KOPT-K1 (cell line): ENCODE results near the gene PUM1.

Experiments
- H3K27ac ChIP-seq: fragments of 200-600 bp; sonication (generic); 2 replicates; pipeline ENCODE4 v1.5.1; 2016; ENCODE audit warnings: antibody characterized with exemption, mild to moderate bottlenecking, low read depth, low read length; ENCODE audit not compliant: poor library complexity, severe bottlenecking
- H3K36me3 ChIP-seq: fragments of 200-600 bp; sonication (generic); 2 replicates; pipeline ENCODE4 v1.5.1; 2017; ENCODE audit warnings: antibody characterized with exemption, mild to moderate bottlenecking, low read length, moderate library complexity; ENCODE audit not compliant: insufficient read depth
- H3K9me3 ChIP-seq: fragments of 200-600 bp; sonication (generic); 2 replicates; pipeline ENCODE4 v1.5.1; 2017; ENCODE audit warnings: antibody characterized with exemption, low read length, mild to moderate bottlenecking; ENCODE audit not compliant: insufficient read depth, poor library complexity, severe bottlenecking

Gene PUM1

GRCh38 chr1:30911059-30911954 is 154.2 kb downstream of the PUM1 start:
- Histone ChIP-seq H3K9me3 (no peaks in the 10 kb centered on the region), H3K36me3 (no peaks in the 10 kb centered on the region), H3K27ac (no peak overlapping the region)

- H3K27ac ChIP-seq, result no peak overlapping the region
- H3K36me3 ChIP-seq, result no peaks in the 10 kb centered on the region
- H3K9me3 ChIP-seq, result no peaks in the 10 kb centered on the region
Observed at GRCh38 chr1:30909365-30910068, 156.0 kb downstream of the PUM1 start.

DNA sequence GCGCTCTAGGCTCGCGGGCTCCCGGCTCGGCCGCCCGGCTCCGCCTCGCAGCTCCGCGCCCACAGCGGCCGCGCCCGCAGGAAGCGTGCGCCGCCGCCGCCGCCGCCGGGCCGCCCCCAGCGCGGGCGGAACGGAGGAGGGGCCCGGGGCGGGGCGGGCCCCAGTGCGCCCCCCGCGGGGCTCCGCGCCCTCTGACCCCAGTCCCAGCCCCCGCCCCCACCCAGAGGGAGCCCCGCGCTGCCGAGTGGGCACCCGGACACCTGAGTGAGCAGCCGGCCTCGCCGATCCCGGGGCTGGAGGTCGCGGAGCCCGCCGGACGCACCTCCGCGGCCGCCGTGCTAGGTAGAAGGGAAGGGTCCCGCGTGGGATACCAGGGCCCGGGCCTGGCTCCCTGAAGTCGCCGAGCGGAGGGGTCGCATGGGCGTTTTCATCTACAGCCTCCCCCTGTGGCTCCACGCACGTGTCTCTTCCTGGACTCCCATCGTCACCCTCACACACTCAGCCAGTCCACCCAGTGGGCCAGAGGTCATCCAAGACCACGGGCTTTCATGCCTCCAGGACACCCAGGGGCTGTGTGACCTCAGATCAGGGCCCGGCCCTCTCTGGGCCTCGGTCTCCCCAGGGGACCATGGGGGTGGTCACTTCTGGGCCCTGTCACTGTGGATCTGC is 156.7 kb downstream of the PUM1 start, which contains the start of gene SDC3:
TSS of gene SDC3 (minus strand) at position 63 of the 669 bp plus-strand sequence. CDS start 172 bp downstream, outside the sequence.
- H3K27ac ChIP-seq, result no peak within 1 kb of the TSS
- no peaks in the 10 kb centered on the region for H3K36me3 ChIP-seq
- no peaks in the 10 kb centered on the region for H3K9me3 ChIP-seq

DNA sequence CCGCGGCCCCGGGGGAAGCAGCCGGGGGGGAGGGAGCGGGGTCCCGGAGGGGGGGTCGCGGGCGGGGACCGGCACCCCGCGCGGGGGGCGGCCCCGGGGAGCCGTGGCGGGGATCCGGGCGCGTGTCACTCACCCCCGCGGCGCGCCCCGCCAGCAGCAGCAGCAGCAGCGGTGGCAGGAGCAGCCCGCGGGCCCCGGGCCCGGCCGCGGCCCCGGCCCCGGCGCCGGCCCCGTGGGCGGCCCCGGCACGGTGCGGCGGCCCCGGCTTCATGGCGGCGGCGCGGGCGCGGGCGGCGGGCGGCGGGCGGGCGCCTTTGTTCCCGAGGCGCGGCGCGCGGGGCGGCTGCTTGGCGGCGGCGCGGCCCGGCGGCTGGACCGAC is 157.2 kb downstream of the PUM1 start:
- Histone ChIP-seq H3K36me3 (no peaks in the 10 kb centered on the region), H3K27ac (no peak overlapping the region), H3K9me3 (no peaks in the 10 kb centered on the region)

- no peaks in the 10 kb centered on the region for H3K9me3 ChIP-seq
- no peak overlapping the region for H3K27ac ChIP-seq
- no peaks in the 10 kb centered on the region for H3K36me3 ChIP-seq
Observed at GRCh38 chr1:30907481-30908315, 157.8 kb downstream of the PUM1 start.

DNA sequence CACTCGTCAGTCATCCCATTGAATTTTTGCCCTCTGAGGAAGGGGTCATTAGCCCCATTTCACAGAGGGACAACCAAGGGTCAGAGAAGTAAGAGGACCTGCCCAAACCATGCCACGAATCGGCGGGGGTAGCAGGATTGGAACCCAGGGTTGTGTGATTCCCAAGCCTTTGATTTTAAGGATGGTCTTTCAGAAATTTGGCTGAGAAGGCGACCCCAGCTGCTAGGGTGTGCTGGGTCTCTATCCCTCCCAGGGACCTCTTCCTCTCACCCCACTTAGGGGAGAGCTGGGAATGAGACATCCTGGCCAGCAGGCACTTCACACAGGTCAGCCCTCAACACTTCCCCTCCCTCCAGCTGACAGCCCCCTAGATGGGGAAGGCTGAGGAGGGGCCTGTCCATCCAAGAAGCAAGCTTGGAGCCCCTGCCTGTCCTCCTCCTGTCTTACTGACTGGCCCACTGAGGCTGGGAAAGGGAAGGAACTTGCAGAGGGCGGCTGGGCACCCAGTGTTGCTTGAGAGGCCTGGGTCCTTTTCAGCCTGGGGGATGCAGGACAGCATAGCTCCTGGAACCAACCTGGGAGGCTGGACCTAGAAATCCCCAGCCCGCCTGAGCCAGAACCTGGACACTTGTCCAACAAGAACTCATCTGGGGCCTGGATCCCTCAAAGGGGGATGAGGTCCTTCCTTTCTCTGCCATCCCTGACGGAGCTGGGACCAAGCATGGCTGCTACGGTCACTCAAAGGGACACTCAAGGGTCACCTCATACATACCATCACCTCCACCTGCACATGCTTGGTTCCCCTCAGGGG is 158.7 kb downstream of the PUM1 start:
- H3K36me3 ChIP-seq, result no peaks in the 10 kb centered on the region
- H3K27ac ChIP-seq, result no peak overlapping the region
- H3K9me3 ChIP-seq, result no peaks in the 10 kb centered on the region

DNA sequence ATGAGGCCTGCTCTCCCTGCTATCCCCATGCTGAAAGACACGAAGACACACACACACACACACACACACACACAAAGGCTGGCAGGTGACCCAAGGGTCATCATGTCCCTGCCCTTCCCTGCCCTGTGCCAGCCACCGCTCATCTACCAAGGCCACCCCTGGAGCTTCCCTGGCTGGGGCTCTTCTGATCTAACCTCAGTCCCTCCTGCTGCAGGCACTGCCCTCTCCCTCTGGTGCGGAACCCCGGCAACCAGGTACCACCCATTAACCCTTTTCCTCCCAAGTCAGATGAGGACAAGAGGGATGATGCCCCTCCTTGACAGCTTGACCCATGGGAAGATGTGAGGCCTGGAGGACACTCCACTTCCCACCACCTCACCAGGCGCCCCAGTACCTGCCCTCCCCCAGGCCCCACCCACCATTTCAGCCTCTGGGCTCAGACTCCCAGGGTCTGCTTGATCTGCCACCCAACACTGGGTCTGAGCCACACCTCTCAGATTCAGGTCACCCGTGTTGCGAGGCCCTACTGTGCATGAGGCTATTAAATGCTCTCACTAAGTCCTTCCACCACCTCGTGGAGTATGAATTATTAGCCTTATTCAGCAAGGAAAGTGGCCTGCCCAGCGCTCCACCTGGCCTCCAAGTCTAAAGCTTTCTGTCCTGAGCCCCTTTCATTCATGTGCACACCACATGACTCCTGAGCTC is 159.4 kb downstream of the PUM1 start:
- no peaks in the 10 kb centered on the region for H3K9me3 ChIP-seq
- H3K27ac ChIP-seq, result no peak overlapping the region
- H3K36me3 ChIP-seq, result no peaks in the 10 kb centered on the region

- Histone ChIP-seq H3K9me3 (no peaks in the 10 kb centered on the region), H3K36me3 (no peaks in the 10 kb centered on the region), H3K27ac (no peak overlapping the region)
Observed at GRCh38 chr1:30905403-30905802, 160.1 kb downstream of the PUM1 start.

- H3K36me3 ChIP-seq, result no peaks in the 10 kb centered on the region
- no peaks in the 10 kb centered on the region for H3K9me3 ChIP-seq
- no peak overlapping the region for H3K27ac ChIP-seq
Observed at GRCh38 chr1:30904962-30905335, 160.6 kb downstream of the PUM1 start.

GRCh38 chr1:30904191-30904961 is 161.1 kb downstream of the PUM1 start:
- no peaks in the 10 kb centered on the region for H3K9me3 ChIP-seq
- H3K36me3 ChIP-seq, result no peaks in the 10 kb centered on the region
- no peak overlapping the region for H3K27ac ChIP-seq

GRCh38 chr1:30903343-30904034 is 162.0 kb downstream of the PUM1 start:
- Histone ChIP-seq H3K36me3 (no peaks in the 10 kb centered on the region), H3K9me3 (no peaks in the 10 kb centered on the region), H3K27ac (no peak overlapping the region)

DNA sequence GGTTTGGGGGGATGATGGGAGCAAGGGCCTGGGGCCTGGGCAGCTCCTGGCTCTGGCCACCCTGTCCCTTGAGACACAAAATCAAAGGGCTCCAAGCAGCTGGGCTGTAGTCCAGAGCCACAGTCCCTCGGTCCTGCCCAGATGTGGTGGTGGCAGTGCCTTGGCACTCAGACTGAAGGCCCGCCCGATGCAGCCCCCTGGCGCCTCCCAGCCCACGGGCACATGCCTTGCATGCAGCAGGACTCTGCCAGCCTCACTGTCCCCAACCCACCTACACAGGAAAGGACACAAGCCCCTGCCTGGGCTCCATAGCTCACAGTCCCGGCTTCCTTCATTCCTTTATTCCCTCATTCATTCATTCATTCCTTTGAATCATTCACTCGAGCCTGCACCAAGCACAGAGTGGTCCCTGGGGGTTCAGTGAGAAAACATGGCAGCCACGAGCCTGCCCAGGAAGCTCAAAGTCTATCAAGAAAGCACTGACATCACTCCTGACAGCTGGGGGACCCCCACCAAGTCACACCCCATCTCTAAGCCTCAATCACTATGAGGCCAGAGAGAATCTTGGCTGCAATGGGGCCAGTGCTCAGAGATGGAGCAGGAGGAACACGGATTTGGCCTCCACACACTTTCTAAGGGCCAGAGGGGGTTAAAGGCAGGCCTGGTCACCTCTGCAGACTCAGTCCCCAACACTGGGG is 162.8 kb downstream of the PUM1 start:
- no peak overlapping the region for H3K27ac ChIP-seq
- no peaks in the 10 kb centered on the region for H3K9me3 ChIP-seq
- no peaks in the 10 kb centered on the region for H3K36me3 ChIP-seq
